Measurements from ENCODE around the gene ZNF57.
A peak's percentile ranks its signal among the peaks of the same experiment; 100 is the strongest.

DNA sequence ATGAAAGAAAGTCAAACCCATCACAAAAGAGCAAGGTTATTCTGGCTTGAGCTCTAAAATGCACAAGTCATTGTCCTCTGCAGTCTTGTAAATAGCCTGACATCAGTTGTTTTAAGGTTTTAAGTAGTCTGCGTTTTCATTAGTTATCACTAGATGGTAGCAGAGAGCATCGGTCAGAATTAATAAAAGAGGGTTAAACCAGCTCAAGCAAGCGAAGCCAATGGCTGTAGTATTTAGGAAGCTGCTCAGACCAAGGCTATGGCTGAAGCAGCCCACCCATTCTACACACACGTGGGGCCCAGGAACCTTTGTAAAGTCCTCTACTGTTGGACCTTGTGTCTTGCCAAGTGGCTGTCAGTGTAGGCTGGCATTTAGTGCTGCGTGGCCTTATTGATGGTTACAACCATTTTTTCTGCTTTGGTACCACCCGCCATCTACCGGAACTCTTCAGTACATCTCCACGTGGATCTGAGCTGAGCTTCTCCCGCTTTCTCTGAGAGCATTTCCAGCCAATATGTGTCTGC is 13.3 kb upstream of the ZNF57 start:
- TF ChIP-seq, protein P1, sequence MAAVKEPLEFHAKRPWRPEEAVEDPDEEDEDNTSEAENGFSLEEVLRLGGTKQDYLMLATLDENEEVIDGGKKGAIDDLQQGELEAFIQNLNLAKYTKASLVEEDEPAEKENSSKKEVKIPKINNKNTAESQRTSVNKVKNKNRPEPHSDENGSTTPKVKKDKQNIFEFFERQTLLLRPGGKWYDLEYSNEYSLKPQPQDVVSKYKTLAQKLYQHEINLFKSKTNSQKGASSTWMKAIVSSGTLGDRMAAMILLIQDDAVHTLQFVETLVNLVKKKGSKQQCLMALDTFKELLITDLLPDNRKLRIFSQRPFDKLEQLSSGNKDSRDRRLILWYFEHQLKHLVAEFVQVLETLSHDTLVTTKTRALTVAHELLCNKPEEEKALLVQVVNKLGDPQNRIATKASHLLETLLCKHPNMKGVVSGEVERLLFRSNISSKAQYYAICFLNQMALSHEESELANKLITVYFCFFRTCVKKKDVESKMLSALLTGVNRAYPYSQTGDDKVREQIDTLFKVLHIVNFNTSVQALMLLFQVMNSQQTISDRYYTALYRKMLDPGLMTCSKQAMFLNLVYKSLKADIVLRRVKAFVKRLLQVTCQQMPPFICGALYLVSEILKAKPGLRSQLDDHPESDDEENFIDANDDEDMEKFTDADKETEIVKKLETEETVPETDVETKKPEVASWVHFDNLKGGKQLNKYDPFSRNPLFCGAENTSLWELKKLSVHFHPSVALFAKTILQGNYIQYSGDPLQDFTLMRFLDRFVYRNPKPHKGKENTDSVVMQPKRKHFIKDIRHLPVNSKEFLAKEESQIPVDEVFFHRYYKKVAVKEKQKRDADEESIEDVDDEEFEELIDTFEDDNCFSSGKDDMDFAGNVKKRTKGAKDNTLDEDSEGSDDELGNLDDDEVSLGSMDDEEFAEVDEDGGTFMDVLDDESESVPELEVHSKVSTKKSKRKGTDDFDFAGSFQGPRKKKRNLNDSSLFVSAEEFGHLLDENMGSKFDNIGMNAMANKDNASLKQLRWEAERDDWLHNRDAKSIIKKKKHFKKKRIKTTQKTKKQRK (IDR thresholded peaks at IDR 0.05; ENCODE audit: borderline replicate concordance, low read depth, low read length), result no peak
- TF ChIP-seq ZNF644 (tag; IDR thresholded peaks at IDR 0.05; ENCODE audit: low read depth) (no peak), BRCA1 (IDR thresholded peaks at IDR 0.05) (no peak), BRCA1 (CRISPR knock-in tag; IDR thresholded peaks at IDR 0.05) (no peak), CEBPB (tag; IDR thresholded peaks at IDR 0.05) (no peak)
- TF ChIP-seq, protein P2, sequence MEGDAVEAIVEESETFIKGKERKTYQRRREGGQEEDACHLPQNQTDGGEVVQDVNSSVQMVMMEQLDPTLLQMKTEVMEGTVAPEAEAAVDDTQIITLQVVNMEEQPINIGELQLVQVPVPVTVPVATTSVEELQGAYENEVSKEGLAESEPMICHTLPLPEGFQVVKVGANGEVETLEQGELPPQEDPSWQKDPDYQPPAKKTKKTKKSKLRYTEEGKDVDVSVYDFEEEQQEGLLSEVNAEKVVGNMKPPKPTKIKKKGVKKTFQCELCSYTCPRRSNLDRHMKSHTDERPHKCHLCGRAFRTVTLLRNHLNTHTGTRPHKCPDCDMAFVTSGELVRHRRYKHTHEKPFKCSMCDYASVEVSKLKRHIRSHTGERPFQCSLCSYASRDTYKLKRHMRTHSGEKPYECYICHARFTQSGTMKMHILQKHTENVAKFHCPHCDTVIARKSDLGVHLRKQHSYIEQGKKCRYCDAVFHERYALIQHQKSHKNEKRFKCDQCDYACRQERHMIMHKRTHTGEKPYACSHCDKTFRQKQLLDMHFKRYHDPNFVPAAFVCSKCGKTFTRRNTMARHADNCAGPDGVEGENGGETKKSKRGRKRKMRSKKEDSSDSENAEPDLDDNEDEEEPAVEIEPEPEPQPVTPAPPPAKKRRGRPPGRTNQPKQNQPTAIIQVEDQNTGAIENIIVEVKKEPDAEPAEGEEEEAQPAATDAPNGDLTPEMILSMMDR (IDR thresholded peaks at IDR 0.05 in 2 of 3, conservative IDR thresholded peaks at IDR 0.05 in 1 of 3; ENCODE audit: insufficient read depth in 2 of 3, low read depth in 1 of 3, low read length in 3 of 3), result peak; percentile 62 to 82 (median 73)
- TF ChIP-seq, protein P3, sequence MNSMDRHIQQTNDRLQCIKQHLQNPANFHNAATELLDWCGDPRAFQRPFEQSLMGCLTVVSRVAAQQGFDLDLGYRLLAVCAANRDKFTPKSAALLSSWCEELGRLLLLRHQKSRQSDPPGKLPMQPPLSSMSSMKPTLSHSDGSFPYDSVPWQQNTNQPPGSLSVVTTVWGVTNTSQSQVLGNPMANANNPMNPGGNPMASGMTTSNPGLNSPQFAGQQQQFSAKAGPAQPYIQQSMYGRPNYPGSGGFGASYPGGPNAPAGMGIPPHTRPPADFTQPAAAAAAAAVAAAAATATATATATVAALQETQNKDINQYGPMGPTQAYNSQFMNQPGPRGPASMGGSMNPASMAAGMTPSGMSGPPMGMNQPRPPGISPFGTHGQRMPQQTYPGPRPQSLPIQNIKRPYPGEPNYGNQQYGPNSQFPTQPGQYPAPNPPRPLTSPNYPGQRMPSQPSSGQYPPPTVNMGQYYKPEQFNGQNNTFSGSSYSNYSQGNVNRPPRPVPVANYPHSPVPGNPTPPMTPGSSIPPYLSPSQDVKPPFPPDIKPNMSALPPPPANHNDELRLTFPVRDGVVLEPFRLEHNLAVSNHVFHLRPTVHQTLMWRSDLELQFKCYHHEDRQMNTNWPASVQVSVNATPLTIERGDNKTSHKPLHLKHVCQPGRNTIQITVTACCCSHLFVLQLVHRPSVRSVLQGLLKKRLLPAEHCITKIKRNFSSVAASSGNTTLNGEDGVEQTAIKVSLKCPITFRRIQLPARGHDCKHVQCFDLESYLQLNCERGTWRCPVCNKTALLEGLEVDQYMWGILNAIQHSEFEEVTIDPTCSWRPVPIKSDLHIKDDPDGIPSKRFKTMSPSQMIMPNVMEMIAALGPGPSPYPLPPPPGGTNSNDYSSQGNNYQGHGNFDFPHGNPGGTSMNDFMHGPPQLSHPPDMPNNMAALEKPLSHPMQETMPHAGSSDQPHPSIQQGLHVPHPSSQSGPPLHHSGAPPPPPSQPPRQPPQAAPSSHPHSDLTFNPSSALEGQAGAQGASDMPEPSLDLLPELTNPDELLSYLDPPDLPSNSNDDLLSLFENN (IDR thresholded peaks at IDR 0.05; ENCODE audit: low read depth in 2 of 2, low read length in 2 of 2), result no peak
- TF ChIP-seq, protein P4, sequence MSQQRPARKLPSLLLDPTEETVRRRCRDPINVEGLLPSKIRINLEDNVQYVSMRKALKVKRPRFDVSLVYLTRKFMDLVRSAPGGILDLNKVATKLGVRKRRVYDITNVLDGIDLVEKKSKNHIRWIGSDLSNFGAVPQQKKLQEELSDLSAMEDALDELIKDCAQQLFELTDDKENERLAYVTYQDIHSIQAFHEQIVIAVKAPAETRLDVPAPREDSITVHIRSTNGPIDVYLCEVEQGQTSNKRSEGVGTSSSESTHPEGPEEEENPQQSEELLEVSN (IDR thresholded peaks at IDR 0.05; ENCODE audit: borderline replicate concordance in 1 of 2, extremely low read depth in 1 of 2, insufficient read depth in 1 of 2, insufficient read length in 1 of 2, low read depth in 1 of 2, low read length in 1 of 2, poor library complexity in 1 of 2, severe bottlenecking in 1 of 2), result peak; percentile 86 to 93

Data from K562 (cell line).